Measurements from ENCODE around the gene TBC1D9.

- TF ChIP-seq EZH2 (IDR thresholded peaks at IDR 0.05; ENCODE audit: borderline replicate concordance, low read length) (no peak), CTCF (conservative IDR thresholded peaks at IDR 0.05 in 1 of 2, IDR thresholded peaks at IDR 0.05 in 1 of 2; ENCODE audit: extremely low read depth in 1 of 2, insufficient read depth in 1 of 2, low read depth in 1 of 2, low read length in 2 of 2) (no peak)
Measured at GRCh38 chr4:140612357-140612756, 143.8 kb downstream of the TBC1D9 start.
